ENCODE measurements around the gene CD48.
"Not testable (repeated sequence)": the region's sequence is repeated elsewhere in the genome, so short reads cannot be mapped to it uniquely, and the experiment has no call there.

The CD48 gene

GRCh38 chr1:160652065-160652641 is 59.5 kb downstream of the CD48 start:
- DNase-seq: not testable (repeated sequence)

GRCh38 chr1:160651433-160652064 is 60.1 kb downstream of the CD48 start:
- DNase-seq: no peak

DNA sequence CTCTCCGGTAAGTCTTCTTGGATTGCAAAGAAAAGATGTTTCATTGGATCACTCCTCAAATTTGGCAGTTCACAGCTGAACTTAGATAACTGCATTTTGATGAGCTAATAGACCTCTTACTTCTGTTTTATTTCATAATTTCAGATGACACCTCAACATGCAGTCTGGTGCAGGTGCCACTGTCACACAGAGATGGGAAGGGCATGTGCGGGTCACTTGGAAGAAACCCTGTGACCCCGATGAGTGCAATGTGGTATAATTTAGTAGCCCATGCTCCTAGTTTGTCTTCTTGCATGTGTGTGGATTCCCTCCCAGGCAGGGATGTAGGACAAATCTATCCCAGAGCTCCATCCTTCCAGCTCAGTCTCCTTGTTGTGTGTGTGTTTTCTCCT is 64.3 kb downstream of the CD48 start:
- DNase-seq: no peak

- no peak for DNase-seq
Observed at GRCh38 chr1:160646711-160647328, 64.8 kb downstream of the CD48 start, which contains the start of gene SLAMF1. TSS of gene SLAMF1 (minus strand) at chr1:160647044. CDS start at chr1:160646945, 99 bp downstream.

DNA sequence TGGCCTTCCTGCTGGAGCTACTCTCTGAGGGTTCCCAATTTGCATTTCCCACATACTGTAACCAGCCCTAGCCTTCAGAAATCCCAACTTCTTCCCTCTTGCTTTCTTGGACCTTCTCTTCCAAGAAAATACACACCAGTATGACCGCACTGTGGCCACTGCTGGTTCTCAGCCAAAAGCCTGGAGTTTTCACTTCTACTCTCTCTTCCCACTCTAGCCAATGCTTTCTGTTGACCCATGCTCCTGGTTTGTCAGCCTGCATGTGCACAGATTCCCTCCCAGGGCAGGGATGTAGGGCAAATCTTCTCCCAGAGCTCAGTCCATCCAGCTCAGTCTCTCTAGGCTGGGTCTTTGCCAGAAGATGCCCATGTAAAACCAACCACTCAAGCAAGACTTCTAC is 65.4 kb downstream of the CD48 start:
- no peak for DNase-seq

DNA sequence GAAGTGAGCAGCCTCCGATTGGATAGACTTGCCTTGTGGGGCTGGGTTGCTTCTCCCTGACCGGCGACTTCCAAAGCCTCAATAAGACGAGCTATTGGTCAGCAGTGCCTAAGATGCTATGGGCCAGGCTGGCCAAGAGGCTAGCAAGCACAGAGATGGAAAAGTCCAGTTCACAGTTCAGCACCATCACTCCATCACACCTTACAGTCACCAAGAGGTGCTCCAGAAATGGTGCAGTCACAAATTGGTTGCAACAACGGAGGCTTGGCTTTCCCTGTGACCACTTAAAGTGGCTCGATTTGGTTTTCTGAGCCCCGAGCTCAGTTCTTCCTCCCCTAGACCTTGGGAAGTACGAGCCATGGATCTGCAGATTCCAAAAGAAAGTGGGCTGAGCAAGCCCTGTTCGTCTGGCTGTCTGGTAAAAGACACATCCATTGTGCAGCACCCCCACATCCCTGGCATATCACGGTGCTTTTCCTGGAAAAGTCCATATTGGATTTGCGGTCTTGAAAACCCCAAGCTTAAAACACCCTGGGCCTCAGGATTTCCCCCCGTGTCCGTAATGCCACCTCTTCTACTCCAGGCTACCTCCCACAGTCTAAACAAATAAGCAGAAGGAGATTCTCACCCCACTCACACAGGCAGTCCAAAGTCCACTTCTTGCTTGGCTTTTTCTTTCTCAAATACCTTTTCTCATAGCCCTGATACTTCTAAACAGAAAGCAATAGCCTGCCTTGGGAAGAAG is 66.1 kb downstream of the CD48 start:
- no peak for DNase-seq

DNA sequence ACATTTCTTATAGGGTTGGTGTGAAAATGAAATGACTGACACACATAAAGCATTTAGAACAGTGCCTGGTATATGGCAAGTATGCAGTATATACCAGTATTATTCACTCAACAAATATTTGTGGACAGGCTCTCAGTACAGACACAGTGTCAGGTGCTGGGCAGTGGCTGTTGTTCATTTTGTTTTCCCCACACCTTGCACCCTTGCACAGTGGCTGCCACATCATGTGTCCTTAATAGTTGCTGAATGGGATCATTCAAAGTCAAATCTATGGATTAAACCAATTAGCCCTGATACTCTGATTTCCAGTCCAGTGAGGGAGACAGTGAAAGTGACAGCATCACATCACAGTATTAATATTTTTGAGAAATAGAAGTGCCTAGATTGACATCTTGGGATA is 67.2 kb downstream of the CD48 start:
- DNase-seq: no peak

GRCh38 chr1:160643138-160643537 is 68.5 kb downstream of the CD48 start:
- DNase-seq: no peak

GRCh38 chr1:160642281-160642644 is 69.4 kb downstream of the CD48 start:
- DNase-seq: no peak

- DNase-seq: no peak
Observed at GRCh38 chr1:160641323-160642280, 70.0 kb downstream of the CD48 start.

DNA sequence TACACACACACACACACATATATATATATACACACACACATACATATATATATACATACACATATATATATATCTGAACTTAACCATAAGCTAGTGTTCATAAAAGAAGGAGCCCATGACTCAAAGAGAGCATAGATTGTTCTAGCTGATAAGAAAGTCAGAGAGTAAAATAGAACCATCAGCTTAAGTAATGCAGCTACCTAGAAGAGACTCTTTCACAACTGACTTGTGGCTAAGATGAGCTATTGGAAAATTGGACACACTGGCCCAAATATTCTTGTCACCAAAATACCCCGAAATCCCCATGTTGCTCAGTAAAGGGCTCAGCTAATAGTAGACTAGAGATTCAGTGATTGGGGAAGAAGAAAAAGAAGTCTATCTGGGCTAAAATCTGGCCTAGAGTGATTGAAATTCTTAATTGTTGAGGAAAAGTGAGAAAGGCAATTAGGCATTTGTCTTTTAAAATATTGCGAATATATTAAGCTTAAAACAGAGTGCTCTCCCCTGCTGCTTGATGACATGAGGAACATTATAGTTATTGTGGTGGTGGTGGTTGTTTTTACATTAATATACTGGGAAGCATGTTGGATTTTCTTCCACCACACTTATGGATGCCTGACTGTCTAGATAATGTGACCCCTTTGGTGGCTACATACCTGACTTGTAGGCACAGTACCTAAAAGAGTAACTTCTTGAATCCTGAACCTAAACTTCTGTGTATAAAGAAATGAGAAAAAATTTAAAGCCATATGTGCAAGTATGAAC is 71.1 kb downstream of the CD48 start:
- DNase-seq: no peak

- DNase-seq: no peak
Observed at GRCh38 chr1:160639652-160640051, 72.0 kb downstream of the CD48 start.

- DNase-seq: no peak
Observed at GRCh38 chr1:160638926-160639325, 72.7 kb downstream of the CD48 start.

GRCh38 chr1:160638540-160638857 is 73.1 kb downstream of the CD48 start:
- DNase-seq: no peak

GRCh38 chr1:160637821-160638539 is 73.6 kb downstream of the CD48 start:
- no peak for DNase-seq

- no peak for DNase-seq
Observed at GRCh38 chr1:160637065-160637464, 74.6 kb downstream of the CD48 start.

DNA sequence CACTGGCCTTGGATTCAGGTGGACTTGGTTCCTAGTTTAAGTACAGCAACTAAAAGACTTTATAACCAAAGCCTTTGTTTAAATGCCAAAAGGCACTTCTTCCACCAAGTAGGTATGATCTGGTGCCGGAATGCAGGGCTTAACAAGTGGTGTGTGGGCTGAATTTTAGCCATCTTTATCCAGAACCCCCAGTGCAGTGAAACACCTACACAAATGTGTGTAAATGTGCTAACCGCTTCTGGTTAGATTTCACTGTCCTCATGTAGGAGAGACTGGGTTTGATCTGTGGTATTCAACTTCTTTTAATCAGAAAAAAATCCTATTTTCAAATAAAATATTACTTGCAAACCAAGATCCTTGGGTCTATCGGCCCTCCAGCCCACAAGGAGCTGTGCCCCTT is 75.1 kb downstream of the CD48 start:
- DNase-seq: no peak

DNA sequence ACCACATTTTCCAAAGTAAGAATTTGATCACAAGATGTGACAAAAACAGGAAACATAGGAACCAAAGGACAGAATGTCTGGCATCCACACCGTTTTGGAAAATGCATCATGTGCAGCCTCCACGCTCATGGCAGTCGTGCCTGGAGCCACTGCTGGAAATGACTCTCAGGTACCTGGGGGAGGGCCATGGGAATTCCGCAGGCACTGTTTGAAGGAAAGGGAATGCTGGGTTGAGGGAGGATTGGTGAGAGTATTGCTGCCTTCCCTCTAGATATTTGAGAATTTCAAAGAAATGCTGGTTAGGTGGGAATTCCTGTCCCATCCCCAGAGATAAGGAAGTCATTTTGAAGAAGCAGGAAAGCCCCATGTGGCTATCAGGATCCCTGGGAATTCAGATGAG is 75.5 kb downstream of the CD48 start:
- DNase-seq: no peak

DNA sequence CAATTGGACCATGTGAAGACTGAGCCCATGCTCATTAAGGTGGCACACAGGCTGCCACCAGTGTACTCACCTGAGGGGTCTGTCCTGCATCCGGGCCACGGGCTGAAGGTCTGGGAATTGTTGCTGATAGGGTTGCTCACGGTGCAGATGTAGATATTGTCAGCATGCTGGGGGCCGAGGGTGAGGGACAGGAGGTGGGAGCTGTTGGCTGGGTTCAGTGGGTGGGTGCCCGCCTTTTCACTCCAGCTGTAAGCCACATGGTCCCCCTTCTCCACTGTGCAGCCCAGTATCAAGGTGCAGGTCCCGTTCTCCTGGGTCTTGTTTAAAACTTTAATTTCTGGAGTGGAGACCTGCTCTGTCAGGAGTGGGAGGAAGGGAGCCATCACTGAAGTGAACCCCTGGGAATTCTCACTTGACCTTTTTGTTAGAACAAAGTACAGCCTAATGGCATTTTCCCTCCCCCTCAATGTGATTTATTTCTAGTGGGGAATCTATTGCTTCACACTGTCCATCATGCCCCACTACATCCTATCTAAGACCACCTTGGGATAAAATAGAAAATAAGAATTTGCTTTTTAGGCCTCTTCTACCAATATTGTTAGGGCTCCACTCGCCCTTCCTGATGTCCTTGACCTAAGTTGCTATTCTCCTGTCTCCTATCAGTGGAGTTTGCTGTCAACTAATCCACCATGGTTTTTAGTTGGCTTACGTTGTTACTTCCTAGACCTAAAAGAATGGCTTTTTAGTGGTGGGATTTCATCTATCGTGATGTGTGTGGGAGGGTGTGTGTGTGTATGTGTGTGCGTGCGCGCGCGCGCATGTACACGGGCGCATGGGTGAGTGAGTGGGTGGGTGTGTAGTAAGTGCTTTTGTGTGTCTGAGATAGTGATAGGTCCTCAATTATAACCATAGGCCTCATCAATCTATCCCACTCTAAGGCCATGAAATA is 76.8 kb downstream of the CD48 start:
- DNase-seq: no peak
